HG03060 (cell line): Measurements from ENCODE around the gene GTF2A2.
"Not testable (repeated sequence)": the region's sequence is repeated elsewhere in the genome, so short reads cannot be mapped to it uniquely, and the experiment has no call there.

Source experiments
- ATAC-seq: cut with Tn5 transposase; IDR thresholded peaks from one replicate; pipeline ENCODE4 v1.9.1; 2021; ENCODE audit warnings: low read depth, moderate number of reproducible peaks; ENCODE audit not compliant: unreplicated experiment

GTF2A2 gene

GRCh38 chr15:59676565-59676964 is 19.2 kb upstream of the GTF2A2 start:
- ATAC-seq = no peak

DNA sequence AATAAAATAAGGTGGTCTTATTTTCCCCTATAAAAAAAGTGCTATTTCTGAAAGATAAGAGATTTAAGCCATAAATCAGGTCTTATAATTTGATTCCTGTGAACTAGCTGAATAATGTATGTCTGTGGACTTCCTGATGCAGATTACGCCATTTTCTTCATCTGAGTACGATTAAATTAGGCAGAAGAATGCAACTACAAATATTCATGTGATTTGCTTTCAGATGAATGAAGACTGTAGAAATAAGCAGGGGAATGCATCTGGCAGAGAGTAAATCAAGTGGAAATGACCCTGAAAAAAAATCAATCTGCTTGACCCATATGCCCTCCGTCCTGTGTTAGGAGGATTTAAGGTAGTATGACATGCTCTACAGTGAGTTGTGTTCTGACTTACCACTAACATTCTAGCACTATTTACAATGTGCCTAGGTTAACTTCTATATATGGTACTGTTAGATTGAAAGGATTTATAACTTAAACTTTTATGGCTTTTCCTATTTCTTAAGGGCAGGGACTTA is 17.1 kb upstream of the GTF2A2 start:
- ATAC-seq = no peak

DNA sequence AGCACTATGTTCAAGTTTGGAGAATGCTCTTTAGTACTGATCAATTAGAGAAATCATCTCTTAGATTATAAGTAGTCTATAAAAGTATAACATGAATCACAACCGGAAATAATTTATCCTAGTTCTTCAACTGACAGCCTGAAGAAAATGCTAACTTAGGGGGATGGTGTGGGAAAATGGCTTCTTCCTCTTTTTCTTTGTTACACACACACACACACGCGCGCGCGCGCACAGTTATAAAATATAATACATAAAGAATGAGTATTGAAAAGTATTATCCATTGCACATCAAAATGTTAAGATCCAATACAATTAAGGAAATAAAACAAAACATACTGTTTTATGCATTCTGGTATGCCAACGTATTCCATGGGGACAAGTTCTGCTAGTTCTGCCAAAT is 11.2 kb upstream of the GTF2A2 start:
- no peak for ATAC-seq

GRCh38 chr15:59662260-59662659 is 4.9 kb upstream of the GTF2A2 start:
- no peak for ATAC-seq

- ATAC-seq = no peak
Measured at GRCh38 chr15:59659366-59659765, 2.1 kb upstream of the GTF2A2 start.

GRCh38 chr15:59657635-59658125 is 365 bp upstream of the GTF2A2 start:
- no peak for ATAC-seq

DNA sequence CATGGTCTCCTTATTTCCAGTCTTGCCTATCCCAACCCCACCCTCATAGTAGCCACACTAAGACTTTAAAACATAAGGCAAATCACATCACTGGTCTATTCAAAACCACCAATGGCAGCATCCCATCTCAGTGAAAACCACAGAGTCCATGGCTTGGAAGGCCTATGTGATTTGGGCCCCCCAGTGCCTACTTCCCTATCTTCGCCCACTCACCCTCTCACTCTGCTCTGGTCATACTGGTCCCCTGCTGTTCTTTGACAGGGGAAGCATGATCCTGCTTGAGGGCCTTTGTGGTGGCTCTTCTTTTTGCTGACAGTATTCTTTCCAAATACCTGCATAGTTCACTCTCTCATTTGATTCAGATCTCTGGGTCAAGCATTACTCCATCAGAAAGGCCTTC is 3.3 kb downstream of the GTF2A2 start:
- ATAC-seq = no peak

GRCh38 chr15:59649603-59650002 is 7.7 kb downstream of the GTF2A2 start:
- ATAC-seq = no peak

DNA sequence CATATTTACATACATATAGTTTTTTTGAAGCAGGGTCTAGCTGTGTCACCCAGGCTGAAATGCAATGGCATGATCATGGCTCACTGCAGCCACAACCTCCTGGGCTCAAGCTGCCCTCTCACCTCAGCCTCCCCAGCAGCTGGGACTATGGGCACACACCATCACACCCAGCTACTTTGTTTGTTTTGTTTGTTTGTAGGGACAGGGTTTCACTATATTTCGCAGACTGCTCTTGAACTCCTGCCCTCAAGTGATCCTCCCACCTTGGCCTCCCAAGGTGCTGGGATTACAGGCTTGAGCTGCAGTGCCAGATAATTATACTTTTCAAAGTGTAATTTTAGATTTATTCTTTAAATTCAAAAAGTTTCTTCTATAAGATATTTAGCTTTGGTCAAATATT is 10.2 kb downstream of the GTF2A2 start:
- no peak for ATAC-seq

GRCh38 chr15:59646277-59646676 is 11.0 kb downstream of the GTF2A2 start:
- ATAC-seq = no peak

GRCh38 chr15:59645812-59646211 is 11.5 kb downstream of the GTF2A2 start:
- not testable (repeated sequence) for ATAC-seq

GRCh38 chr15:59644756-59645155 is 12.6 kb downstream of the GTF2A2 start:
- no peak for ATAC-seq

DNA sequence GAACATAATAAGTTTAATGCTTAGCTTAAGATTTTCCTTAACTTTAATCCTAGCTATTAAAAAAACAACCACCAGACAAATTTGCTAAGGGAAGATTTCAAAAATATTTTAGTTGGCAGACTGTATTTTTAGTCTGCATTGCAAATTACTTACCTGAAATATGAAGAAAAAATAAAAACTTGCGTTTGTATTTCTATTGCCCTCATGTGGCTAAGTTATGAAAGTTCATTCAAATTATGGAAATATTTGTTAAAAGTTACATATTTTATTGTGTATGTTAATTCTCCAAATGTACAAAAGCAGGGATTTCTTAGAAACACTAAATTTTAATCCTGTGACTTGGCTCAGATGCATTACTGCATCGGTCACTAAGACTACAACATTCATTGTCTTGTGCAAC is 15.0 kb downstream of the GTF2A2 start:
- ATAC-seq = no peak

DNA sequence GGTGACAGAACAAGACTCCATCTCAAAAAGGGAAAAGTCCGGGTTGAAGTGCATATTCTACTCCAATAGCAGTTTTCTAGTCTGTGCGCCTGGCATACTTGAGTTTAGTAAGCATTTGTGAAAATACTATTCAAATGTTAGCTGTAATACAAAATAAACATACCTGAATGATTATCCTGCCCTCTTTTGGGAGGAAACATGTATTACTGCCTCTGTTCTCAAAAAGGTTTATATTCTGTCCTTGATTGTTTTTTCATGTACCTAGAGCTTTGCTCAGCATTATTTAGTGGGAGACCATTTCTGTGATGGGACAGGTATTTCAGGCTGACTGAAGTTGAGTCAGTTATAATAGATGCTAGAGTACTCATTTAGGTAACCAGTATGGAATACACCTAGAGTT is 19.8 kb downstream of the GTF2A2 start:
- ATAC-seq = not testable (repeated sequence)

DNA sequence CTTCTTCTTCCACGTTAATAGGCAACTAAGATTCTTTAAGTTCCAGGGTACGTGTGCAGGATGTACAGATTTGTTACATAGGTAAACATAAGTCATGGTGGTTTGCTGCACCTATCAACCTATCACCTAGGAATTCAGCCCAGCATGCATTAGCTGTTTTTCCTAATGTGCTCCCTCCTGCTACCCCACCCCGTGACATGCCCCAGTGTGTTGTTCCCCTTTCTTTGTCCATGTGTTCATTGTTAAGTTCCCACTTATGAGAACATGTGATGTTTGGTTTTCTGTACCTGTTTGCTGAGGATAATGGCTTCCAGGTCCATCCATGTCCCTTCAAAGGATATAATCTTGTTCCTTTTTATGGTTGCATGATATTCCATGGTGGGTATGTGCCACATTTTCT is 21.1 kb downstream of the GTF2A2 start:
- no peak for ATAC-seq

GRCh38 chr15:59632714-59633113 is 24.6 kb downstream of the GTF2A2 start:
- ATAC-seq = no peak

DNA sequence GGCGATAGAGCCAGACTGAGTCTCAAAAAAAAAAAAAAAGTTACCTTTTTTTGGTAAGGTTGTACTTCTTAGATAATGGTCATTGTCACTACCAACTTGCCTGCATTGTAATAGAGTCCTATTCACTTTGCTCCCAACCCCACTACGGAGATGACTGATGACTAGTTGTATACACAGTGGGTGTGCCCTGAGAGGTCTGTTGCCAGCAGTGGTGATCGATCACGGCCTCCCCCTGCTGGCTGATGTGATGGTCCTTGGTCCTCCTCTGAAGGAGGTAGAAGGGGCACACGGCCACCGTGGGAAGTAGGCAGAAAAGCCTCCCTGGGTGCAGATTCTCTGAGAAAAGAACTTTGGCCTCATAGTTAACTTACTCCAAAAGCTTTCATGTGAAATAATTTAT is 35.0 kb downstream of the GTF2A2 start:
- ATAC-seq = no peak

GRCh38 chr15:59618406-59618805 is 38.9 kb downstream of the GTF2A2 start:
- no peak for ATAC-seq

- ATAC-seq = no peak
Measured at GRCh38 chr15:59616379-59616778, 40.9 kb downstream of the GTF2A2 start.

DNA sequence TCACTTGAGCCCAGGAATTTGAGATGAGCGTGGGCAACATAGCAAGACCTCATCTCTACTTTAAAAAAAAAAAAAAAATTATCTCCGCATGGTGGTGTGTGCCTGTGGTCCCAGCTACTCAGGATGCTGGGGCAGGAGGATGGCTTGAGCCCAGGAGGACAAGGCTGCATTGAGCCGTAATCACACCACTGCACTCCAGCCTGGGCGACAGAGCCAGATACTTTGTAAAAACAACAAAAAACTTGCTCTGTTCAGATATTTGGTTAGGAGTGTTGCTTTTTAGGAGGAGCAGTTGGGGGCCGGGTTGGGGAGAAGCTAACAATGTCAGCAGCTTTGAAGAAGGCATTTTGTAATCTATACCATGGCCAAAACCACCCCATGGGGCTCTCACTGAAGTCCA is 41.7 kb downstream of the GTF2A2 start:
- ATAC-seq = no peak

DNA sequence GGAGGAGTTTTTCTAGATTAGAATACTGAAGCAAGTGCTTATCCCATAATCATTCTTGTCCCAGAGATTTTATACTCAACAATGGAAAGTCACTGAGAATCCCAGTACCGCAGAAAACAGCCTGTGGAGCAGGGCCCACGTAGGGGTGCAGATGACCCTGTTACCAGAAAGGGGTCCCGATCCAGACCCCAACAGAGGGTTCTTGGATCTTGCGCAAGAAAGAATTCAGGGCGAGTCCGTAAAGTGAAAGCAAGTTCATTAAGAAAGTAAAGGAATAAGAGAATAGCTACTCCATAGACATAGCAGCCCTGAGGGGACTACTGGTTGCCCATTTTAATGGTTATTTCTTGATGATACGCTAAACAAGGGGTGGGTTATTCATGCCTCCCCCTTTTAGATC is 43.2 kb downstream of the GTF2A2 start:
- ATAC-seq = no peak

DNA sequence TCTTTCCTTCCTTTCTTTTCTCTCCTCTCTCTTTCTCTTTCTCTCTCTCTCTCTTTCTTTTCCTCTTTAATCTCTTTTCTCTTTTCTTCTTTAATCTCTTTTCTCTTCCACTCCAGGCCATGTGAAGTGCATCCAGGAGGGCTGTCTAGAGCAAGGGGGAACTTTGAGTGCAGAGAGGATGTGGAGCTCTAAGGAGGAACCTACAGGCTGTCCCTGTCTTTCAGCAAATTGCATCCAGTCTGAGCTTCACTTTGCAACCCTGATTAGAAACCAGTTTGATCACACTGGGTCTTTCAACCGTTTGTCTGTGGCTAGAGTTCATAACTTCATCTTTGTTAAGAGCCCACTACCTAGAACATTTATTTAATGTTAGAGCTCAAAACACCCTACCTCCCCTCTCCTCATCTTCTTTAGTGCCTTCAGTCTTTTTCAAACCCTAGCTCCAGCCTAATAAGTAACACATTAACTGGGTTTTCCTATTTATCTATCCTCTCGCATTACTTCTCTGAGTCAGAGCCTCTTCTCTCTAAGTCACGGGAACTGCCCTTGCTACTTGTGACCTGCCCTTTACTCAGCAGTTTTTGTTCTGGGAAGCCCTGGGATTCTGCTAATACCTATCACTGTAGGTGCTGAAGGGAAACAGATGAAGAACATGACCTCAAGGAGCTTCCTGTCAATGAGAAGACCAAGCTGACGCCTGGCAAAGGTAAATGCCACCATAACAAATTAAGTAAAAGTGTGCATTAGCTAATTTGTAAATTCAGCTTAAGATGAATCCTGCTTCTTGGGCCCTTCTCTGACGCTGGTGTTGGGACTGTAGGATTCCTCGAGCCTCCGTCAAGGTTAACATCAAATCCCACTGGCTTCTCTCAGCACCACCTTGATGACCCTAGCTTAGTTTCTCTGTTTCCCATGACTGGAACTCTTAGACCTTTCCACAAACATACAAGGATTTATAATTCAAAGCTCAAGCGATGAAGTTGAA is 45.7 kb downstream of the GTF2A2 start, which contains the start of gene GCNT3:
Gene GCNT3 (plus strand): TSS at position 508 of the 985 bp plus-strand sequence. CDS start 6,456 bp downstream, outside the sequence.
- no peak for ATAC-seq
